Right cardiac atrium (tissue), 5 donors: Measurements from ENCODE around the gene ZNF575. TPM values are rescaled to one million over a fixed set of nuclear protein-coding genes. Genes with fewer than 3 reads are reported as not detected.

ENCODE experiments used
- ATAC-seq, 2 donors: fragments of 200-7000 bp; cut with Tn5 transposase; one replicate each; pipeline versions ENCODE4 v1.8.0 to v1.9.1; 2020; ENCODE audit warnings: moderate library complexity in 2 of 2, mild to moderate bottlenecking in 1 of 2
- DNase-seq, 3 donors: peaks; one replicate each; pipeline ENCODE4 v3.0.0-alpha.2; 2020
- H3K27ac ChIP-seq: one replicate; pipeline ENCODE4 v1.5.1; 2013; ENCODE audit warnings: mild to moderate bottlenecking, low read length, control low read depth, moderate library complexity
- H3K27me3 ChIP-seq: one replicate; pipeline ENCODE4 v1.6.1; 2013; ENCODE audit not compliant: control insufficient read depth, insufficient read depth
- H3K4me1 ChIP-seq: one replicate; pipeline ENCODE4 v1.6.1; 2013; ENCODE audit warnings: low read length; ENCODE audit not compliant: control insufficient read depth, insufficient read depth
- H3K4me3 ChIP-seq: one replicate; pipeline ENCODE4 v1.5.1; 2013; ENCODE audit warnings: low read length, control low read depth
- H3K9me3 ChIP-seq: one replicate; pipeline ENCODE4 v1.6.1; 2013; ENCODE audit warnings: low read length; ENCODE audit not compliant: control insufficient read depth
- WGBS: extraction: QIAGEN DNeasy Blood & Tissue Kit; methylation state at CpG from one replicate; pipeline ENCODE4 v1.1.7; 2013; 5-methylcytosine and 5-hydroxymethylcytosine counted together
- intact Hi-C, 4 donors: fragments of 100-400 bp; cut with DNase I; formaldehyde crosslinking; loops; one replicate each; pipeline versions ENCODE4 v1.11.0 to v1.14.0; 2022 to 2023
- long read RNA-seq, 4 donors: library from polyadenylated mRNA; unstranded; transcript quantifications; one replicate each; pipeline ENCODE4 v2.0.0, GENCODE V29; 2020 to 2021
- polyA plus RNA-seq: library from polyadenylated mRNA; stranded (reverse); fragments of 200-250 nt; gene quantifications from one replicate; pipeline ENCODE4 v1.2.3, GENCODE V29; 2013
- total RNA-seq, 4 donors: library from RNA; stranded (reverse); fragmentation: NEBNext Ultra II Directional; extraction: Animal tissue kit (Norgen Biotek cat#: 25700); gene quantifications; one replicate each; pipeline ENCODE4 v1.2.1, GENCODE V29; 2021
- donor health status: healthy with polysubstance abuse.
- donor health status: DM: no; HTN: yes; CAD: no.
- donor health status: DM: no; HTN: no; CAD: no.
- donor health status: DM: no; HTN: yes; CAD: no; lungs with severe emphysema.
- donor health status: DM: yes; HTN: yes; CAD: no.

ZNF575 gene, protein sequence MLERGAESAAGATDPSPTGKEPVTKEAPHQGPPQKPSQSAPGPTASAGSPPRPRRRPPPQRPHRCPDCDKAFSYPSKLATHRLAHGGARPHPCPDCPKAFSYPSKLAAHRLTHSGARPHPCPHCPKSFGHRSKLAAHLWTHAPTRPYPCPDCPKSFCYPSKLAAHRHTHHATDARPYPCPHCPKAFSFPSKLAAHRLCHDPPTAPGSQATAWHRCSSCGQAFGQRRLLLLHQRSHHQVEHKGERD
- total RNA-seq (1 to 10 TPM; 1.4 to 3.2 (median 2.4) TPM), polyA plus RNA-seq (0.97 TPM)
- long read RNA-seq, donor 1, partial matches to known transcripts: 1 of 3 reads
- long read RNA-seq, donor 1, other reads (novel, unspliced or antisense): 0 of 3 reads
- long read RNA-seq, donor 2, partial matches to known transcripts: 0 of 2 reads
- long read RNA-seq, donor 2, other reads (novel, unspliced or antisense): 0 of 2 reads
- long read RNA-seq, donor 3: 0 reads
- long read RNA-seq, donor 4, partial matches to known transcripts: 0 of 3 reads
- long read RNA-seq, donor 4, other reads (novel, unspliced or antisense): 0 of 3 reads

- intact Hi-C loops: no loop called here
- Histone ChIP-seq H3K4me3 (peak within 1 kb of the TSS; percentile 22), H3K9me3 (no peaks in the 10 kb centered on the region), H3K27ac (peak within 1 kb of the TSS; percentile 75), H3K4me1 (no peaks in the 10 kb centered on the region), H3K27me3 (no peaks in the 10 kb centered on the region)
- WGBS: under 1% methylated on average over 47 of the region's 47 CpGs
- peak; percentile 80 to 81 for ATAC-seq
- DNase-seq: peak; percentile 90 to 97 (median 96)
These were observed at the start of gene ZNF575 for GRCh38 chr19:43532962-43533545. Gene ZNF575, plus strand, starts transcription at chr19:43533188. Its CDS starts 1,235 bp downstream, at chr19:43534423.

GRCh38 chr19:43483281-43483680 is 49.7 kb upstream of the ZNF575 start:
- no peak overlapping the region for H3K27ac ChIP-seq
- H3K9me3 ChIP-seq: no peaks in the 10 kb centered on the region
- no peaks in the 10 kb centered on the region for H3K4me1 ChIP-seq
- ATAC-seq: no peak
- no peaks in the 10 kb centered on the region for H3K27me3 ChIP-seq
- no peak overlapping the region for H3K4me3 ChIP-seq
- WGBS: 95% methylated on average over 6 of the region's 6 CpGs
- no peak for DNase-seq
- intact Hi-C loops: no loop called here

- Histone ChIP-seq H3K27me3 (no peaks in the 10 kb centered on the region), H3K4me1 (no peaks in the 10 kb centered on the region), H3K9me3 (no peaks in the 10 kb centered on the region), H3K27ac (no peak overlapping the region), H3K4me3 (no peak overlapping the region)
- ATAC-seq (no peak), DNase-seq (no peak)
- intact Hi-C loops: no loop called here
- 71% methylated on average over 6 of the region's 6 CpGs for WGBS
These were observed 47.0 kb upstream of the ZNF575 start for GRCh38 chr19:43485951-43486350.

DNA sequence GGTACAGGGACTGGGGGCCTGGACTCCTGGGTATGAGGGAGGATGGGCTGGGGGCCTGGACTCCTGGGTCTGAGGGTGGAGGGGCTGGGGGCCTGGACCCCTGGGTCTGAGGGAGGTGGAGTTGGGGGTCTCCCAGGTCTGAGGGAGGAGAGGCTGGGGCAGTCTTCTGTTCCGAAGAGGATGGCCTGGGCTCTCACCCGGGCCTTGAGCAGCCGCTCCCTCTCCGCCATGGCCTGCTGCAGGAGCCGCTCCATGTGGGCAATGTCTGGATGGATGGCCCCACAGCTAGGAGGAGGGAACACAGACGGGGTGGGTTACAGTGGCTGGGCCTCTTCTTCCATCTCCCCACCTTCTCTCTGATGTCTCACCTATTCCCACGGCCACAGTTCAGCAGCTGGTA is 46.6 kb upstream of the ZNF575 start:
- intact Hi-C loops: no loop called here

GRCh38 chr19:43488179-43488578 is 44.8 kb upstream of the ZNF575 start:
- no peak for DNase-seq
- Histone ChIP-seq H3K27ac (no peak overlapping the region), H3K4me3 (no peak overlapping the region), H3K27me3 (no peaks in the 10 kb centered on the region), H3K4me1 (no peaks in the 10 kb centered on the region), H3K9me3 (no peaks in the 10 kb centered on the region)
- WGBS: 95% methylated on average over 8 of the region's 8 CpGs
- intact Hi-C loops: no loop called here
- no peak for ATAC-seq

More for the DNA sequence above, 46.6 kb upstream of the ZNF575 start:
- 92% methylated on average over 7 of the region's 7 CpGs for WGBS
- ATAC-seq (no peak), DNase-seq (no peak)
- no peak overlapping the region for H3K27ac ChIP-seq
- H3K4me3 ChIP-seq: no peak overlapping the region
- H3K9me3 ChIP-seq: no peaks in the 10 kb centered on the region
- H3K4me1 ChIP-seq: no peaks in the 10 kb centered on the region
- no peaks in the 10 kb centered on the region for H3K27me3 ChIP-seq

DNA sequence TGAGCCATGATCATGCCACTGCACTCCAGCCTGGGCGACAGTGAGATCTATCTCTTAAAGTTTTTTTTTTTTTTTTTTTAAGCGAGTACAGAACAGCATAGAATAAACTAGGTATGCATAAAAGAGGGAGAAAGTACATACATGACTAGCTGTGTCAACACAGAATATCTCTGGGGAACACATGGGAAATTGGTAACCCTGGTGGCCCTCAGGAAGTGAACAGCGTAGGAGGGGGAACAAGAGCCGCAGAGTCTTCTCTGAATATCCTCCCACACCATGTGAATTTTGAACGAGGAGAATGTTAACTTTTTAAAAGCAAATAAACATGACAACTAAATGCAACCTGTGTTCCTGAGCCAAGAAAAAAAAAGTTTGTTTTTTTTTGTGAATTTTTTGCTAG is 43.7 kb upstream of the ZNF575 start:
- H3K4me3 ChIP-seq: no peak overlapping the region
- H3K27me3 ChIP-seq: no peaks in the 10 kb centered on the region
- ATAC-seq (no peak), DNase-seq (peak in 1 of 3 donors; percentile 20)
- no peaks in the 10 kb centered on the region for H3K9me3 ChIP-seq
- intact Hi-C loops: no loop called here
- no peaks in the 10 kb centered on the region for H3K4me1 ChIP-seq
- 48% methylated on average over 5 of the region's 5 CpGs for WGBS
- H3K27ac ChIP-seq: no peak overlapping the region

DNA sequence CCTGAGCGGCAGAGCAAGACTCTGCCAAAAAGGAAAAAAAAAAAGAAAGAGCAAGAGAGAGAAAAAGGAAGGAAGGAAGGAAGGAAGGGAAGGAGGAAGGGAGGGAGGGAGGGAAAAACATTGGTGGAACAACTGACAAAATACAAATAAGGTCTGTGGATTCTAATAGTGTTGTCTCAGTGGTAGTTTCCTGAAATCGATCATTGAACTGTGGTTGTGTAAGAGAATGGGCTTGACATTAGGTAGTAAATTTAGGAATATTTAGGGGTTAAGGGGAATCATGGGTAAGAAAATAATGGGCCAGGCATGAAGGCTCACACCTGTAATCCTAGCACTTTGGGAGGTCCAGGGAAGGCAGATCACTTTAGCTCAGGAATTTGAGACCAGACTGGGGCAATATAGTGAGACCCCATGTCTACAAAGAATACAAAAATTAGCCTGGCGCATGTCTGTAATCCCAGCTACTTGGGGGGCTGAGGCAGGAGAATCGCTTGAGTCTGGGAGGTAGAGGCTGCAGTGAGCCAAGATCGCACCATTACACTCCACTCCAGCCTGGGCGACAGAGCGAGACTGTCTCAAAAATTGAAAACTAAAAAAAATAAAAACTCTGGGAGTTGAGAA is 42.9 kb upstream of the ZNF575 start:
- no peaks in the 10 kb centered on the region for H3K27me3 ChIP-seq
- H3K9me3 ChIP-seq: no peaks in the 10 kb centered on the region
- no peak for DNase-seq
- WGBS: 88% methylated on average over 7 of the region's 7 CpGs
- H3K4me3 ChIP-seq: no peak overlapping the region
- intact Hi-C loops: no loop called here
- H3K4me1 ChIP-seq: no peaks in the 10 kb centered on the region
- no peak overlapping the region for H3K27ac ChIP-seq
- no peak for ATAC-seq

GRCh38 chr19:43490759-43491158 is 42.2 kb upstream of the ZNF575 start:
- H3K4me1 ChIP-seq: no peaks in the 10 kb centered on the region
- intact Hi-C loops: no loop called here
- H3K9me3 ChIP-seq: no peaks in the 10 kb centered on the region
- WGBS: 92% methylated on average over 5 of the region's 5 CpGs
- ATAC-seq (no peak), DNase-seq (no peak)
- no peak overlapping the region for H3K27ac ChIP-seq
- no peaks in the 10 kb centered on the region for H3K27me3 ChIP-seq
- H3K4me3 ChIP-seq: no peak overlapping the region

DNA sequence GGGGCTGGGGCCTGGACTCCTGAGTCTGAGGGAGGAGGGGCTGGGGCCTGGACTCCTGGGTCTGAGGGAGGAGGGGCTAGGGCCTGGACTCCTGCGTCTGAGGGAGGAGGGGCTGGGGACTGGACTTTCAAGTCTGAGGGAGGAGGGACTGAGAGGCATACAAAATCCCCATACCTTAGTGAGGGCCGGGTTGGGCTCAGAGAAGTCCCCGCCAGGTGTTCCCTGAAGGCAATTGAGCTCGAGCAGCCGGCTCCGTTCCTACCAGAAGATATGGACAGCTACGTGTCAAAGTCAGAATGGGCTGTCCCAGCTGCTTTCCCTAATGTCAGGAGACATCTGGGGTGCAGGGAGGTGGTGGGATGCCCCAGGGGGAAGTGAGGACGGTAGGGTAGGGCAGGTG is 37.9 kb upstream of the ZNF575 start:
- 82% methylated on average over 8 of the region's 8 CpGs for WGBS

GRCh38 chr19:43496960-43497359 is 36.0 kb upstream of the ZNF575 start:
- Histone ChIP-seq H3K4me3 (no peak overlapping the region), H3K27me3 (no peaks in the 10 kb centered on the region), H3K4me1 (no peaks in the 10 kb centered on the region), H3K9me3 (no peaks in the 10 kb centered on the region), H3K27ac (no peak overlapping the region)
- DNase-seq: no peak
- WGBS: 92% methylated on average over 7 of the region's 7 CpGs
- ATAC-seq: no peak
- intact Hi-C loops: no loop called here

More for the DNA sequence above, 37.9 kb upstream of the ZNF575 start:
- intact Hi-C loops: no loop called here
- ATAC-seq (peak in 1 of 2 donors; percentile 17), DNase-seq (no peak)
- Histone ChIP-seq H3K4me1 (no peaks in the 10 kb centered on the region), H3K27ac (no peak overlapping the region), H3K4me3 (no peak overlapping the region), H3K27me3 (no peaks in the 10 kb centered on the region), H3K9me3 (no peaks in the 10 kb centered on the region)
